Right lobe of liver (tissue), 4 donors: ENCODE measurements around the gene BBLN.

Experiments used
- POLR2A ChIP-seq: fragments of 450-650 bp; IDR thresholded peaks from one replicate; pipeline ENCODE4 v1.6.1; 2017; ENCODE audit warnings: antibody characterized with exemption, mild to moderate bottlenecking
- TF ChIP-seq, protein P1 (sequence below), 4 donors: fragments of 200-600 bp in 3 of 4; fragments of 450-650 bp in 1 of 4; IDR thresholded peaks; one replicate each; pipeline versions ENCODE4 v1.5.1 to v1.8.0; 2016 to 2022; ENCODE audit warnings: antibody characterized with exemption in 4 of 4, mild to moderate bottlenecking in 2 of 4
- donor health status: DM: no; HTN: no; CAD: no.
- donor health status: DM: no; HTN: no; CAD: no.
- donor health status: DM: no; HTN: yes; CAD: no.

DNA sequence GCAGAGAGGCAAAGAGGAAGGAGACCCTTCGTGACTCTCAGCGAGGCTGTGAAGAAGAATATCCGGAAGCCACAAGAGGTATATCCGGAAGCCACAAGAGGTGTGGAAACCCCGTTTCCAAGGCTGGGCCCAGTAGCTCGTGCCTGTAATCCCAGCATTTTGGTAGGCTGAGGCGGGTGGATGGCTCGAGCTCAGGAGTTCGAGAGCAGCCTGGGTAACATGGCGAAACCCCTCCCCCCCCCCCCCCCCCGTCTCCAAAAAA, 612 bp upstream of the BBLN start:
- TF ChIP-seq, protein P1, sequence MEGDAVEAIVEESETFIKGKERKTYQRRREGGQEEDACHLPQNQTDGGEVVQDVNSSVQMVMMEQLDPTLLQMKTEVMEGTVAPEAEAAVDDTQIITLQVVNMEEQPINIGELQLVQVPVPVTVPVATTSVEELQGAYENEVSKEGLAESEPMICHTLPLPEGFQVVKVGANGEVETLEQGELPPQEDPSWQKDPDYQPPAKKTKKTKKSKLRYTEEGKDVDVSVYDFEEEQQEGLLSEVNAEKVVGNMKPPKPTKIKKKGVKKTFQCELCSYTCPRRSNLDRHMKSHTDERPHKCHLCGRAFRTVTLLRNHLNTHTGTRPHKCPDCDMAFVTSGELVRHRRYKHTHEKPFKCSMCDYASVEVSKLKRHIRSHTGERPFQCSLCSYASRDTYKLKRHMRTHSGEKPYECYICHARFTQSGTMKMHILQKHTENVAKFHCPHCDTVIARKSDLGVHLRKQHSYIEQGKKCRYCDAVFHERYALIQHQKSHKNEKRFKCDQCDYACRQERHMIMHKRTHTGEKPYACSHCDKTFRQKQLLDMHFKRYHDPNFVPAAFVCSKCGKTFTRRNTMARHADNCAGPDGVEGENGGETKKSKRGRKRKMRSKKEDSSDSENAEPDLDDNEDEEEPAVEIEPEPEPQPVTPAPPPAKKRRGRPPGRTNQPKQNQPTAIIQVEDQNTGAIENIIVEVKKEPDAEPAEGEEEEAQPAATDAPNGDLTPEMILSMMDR (IDR thresholded peaks at IDR 0.05), result no peak
- TF ChIP-seq POLR2A, result no peak
